HPDE6-E6E7 (cell line): Measurements from ENCODE around the gene DPP10.
"Not testable (repeated sequence)": the region's sequence is repeated elsewhere in the genome, so short reads cannot be mapped to it uniquely, and the experiment has no call there.

Experiments used
- DNase-seq: peaks from one replicate; pipeline ENCODE4 v3.0.0; 2011; ENCODE audit warnings: missing footprints; ENCODE audit errors: extremely low spot score

The DPP10 gene

DNA sequence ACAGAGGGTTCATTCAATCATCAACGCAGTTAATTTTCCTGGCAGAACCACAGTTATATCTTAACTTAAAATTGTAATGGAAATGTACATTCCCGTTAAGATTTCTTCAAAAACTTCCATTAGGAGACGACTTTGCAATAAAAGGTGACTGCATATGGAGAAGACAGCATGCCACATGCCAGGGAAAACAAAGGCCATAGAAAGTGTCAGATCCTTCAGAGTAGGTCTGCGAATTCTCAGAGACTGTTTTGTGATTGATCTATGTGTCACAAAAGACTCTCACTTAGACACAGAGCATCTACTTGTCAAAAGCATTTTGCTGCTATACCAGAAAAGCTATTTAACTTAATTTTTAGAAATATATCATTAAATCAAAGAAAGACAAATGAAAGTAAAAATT is 274.6 kb downstream of the DPP10 start:
- no peak for DNase-seq

GRCh38 chr2:114724454-114724853 is 282.0 kb downstream of the DPP10 start:
- no peak for DNase-seq

- DNase-seq: no peak
These were observed 284.6 kb downstream of the DPP10 start for GRCh38 chr2:114727012-114727411.

- DNase-seq: no peak
These were observed 285.9 kb downstream of the DPP10 start for GRCh38 chr2:114728372-114728771.

DNA sequence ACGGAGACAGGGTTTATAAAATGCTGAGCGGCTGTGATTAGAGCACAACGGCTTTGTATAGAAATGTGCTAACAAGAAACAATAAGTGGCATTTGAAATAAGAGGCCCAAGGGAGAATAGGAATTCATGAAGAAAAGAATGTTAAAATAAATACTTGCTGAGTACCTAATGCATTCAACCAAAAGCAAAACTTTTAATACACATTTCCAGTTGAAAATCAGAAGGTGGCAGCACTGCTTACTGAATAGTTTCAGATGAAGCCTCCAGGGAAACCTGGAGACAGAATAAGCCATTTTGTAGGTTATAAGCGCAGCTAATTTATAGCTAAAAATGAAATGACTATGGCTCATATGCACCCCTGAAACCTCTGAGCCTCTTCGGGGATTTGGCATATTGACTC is 286.6 kb downstream of the DPP10 start:
- DNase-seq: no peak

DNA sequence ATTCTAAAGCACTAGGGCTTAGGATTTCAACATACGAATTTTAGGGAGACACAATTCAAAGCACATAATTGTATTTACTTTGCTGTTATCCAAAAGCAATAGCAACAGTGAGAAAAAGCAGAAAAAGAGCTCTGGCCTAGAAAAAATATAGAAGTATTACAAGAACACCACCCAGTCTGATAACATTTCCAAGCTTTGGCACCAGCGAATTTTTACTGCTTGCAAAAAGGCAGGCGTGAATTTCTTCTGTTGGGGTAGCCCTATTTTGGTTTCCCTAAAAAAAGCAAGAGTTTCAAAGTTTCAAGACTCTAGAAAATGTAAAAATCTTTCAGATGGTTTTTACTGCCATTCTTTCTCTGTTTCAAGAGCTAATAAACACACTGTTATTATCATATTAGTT is 292.7 kb downstream of the DPP10 start:
- DNase-seq: no peak

DNA sequence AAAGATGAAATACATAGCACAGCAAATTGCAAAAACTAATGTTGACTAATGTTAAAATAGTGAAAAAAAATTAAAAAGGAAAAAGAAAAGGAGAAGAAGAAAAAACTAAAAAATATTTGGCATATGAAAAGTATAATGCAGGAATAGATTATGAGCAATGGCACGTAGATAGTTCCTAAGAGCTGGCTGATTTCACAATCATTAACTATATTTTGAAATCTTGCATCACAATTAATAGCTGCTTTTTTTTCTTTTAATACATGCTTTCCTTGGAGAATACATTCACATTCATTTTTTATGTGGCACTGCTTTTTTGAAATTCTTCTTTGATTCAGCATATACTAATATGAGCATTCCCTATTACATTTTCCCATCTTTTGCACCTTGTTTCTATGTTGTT is 299.8 kb downstream of the DPP10 start:
- no peak for DNase-seq

GRCh38 chr2:114745700-114746099 is 303.3 kb downstream of the DPP10 start:
- DNase-seq: no peak

DNA sequence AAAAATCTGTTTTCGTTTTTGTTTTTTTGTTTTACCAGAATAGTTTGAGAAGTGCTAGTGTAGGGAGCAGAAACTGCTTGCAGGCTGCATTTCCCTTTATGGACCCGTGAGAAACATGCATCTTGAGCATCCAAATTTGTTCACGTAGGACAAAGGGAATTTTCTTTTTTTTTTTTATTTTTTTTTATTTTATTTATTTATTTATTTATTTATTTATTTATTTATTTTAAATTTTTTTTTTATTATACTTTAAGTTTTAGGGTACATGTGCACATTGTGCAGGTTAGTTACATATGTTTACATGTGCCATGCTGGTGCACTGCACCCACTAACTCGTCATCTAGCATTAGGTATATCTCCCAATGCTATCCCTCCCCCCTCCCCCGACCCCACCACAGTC is 305.7 kb downstream of the DPP10 start:
- DNase-seq: not testable (repeated sequence)

GRCh38 chr2:114752425-114752824 is 310.0 kb downstream of the DPP10 start:
- no peak for DNase-seq

- no peak for DNase-seq
These were observed 310.7 kb downstream of the DPP10 start for GRCh38 chr2:114753145-114753544.

- DNase-seq: no peak
These were observed 312.6 kb downstream of the DPP10 start for GRCh38 chr2:114754907-114755563.

DNA sequence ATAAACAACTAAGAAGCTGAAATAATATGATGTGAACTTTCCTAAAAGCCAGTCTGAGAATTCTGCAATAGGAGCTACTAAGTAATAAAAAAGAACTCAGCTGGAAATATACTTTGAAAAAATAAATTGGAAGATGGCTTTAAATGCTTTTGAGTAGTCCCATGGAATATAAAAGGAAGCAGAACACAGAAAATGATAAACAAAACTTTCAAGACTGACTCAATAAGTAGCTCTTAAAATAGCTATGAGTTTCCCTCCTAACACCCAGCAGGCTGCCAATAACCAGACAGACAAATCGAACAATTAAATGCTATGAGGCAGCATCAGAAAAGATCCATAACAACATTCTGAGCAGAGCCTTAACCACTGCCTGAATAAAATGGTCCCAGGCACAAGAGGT is 319.9 kb downstream of the DPP10 start:
- no peak for DNase-seq

GRCh38 chr2:114762986-114763385 is 320.5 kb downstream of the DPP10 start:
- no peak for DNase-seq

DNA sequence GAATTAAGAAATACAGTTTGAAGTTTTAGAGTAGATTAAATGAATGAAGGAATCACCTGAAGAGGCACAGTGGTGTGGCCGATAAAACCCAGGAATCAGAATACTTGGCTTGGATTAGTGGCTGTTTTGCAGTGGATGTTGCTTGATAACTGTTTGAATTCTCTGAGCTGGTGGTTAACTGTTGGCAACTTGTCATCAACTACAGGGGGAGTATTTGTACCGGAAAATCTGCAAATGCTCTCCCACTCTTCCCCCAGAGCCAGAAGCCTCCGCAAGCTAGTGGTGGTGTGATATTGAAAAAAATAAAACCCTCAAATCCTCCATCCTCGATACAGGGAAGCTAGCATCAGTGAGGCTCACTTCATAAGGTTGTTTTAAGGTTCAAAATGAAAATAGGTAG is 326.7 kb downstream of the DPP10 start:
- DNase-seq: no peak

DNA sequence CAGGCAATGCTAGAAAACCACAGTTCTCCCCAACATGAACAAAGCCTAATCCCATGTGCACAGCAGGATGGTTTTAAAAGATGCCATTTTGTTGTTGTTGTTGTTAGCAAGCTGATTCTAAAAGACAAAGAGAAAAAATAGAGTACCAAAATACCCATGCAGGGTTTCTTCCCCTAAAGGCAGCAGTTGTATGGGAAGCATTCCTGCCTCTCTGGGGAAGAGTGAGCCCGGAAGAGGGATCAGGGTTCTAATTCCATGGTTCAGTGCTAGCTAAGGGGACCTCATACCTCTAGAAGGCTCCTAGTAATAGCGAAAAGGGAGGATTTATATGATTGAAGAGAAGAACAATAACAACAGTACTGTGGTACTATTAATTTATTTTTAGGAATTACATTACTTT is 327.6 kb downstream of the DPP10 start:
- DNase-seq: no peak

DNA sequence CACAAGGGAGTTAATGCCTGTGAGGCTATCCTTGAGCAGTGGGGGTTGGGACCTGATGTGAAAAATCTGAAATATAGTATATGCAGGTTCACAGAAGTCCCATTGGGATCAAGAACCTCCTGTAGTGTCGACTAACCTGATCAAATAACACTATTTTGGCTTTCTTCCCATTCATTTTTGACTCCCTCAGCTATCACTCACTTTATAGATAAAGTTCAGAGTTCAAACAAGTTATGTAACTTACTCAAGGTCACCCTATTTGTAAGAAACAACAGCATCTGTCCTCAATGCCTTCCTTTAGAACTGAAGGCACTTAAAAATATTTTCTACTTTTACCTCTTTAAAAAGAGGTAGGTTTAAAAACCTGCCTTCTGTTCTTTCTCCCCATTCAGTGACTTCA is 341.6 kb downstream of the DPP10 start:
- DNase-seq: no peak

DNA sequence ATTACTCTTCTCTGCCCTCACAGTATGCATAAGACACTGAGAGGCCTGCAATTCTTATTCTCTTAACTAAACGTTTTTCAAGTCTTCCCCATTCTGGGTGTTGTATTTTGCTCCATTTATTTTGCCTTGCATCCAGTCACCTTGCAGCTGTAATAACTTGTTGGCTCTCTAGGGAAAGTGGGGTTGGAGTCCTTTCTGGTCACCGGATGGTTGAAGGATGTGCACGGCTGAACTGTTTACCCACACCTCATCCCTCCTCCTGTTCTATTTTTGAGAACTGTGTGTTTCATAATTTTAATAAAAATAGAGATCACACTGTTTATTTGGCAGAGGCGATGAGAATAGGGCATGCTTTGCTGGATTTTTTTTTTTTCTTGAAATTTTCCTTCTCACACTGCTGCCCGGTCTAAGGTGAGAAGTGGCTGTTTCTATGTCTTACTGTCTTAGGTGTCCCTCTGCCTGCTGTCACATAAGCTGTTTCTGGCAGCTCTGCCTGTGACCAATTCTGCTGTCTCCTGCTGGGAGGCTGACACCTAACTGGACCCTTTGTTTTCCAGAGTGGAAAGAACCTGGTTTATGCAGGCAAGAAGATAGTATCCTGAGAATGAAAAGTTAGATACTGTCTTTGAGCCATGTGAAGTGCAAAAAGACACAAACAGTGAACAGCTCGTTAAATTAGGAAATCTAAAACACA is 342.6 kb downstream of the DPP10 start:
- DNase-seq: no peak

GRCh38 chr2:114786901-114787300 is 344.5 kb downstream of the DPP10 start:
- no peak for DNase-seq

GRCh38 chr2:114787486-114787885 is 345.0 kb downstream of the DPP10 start:
- no peak for DNase-seq

GRCh38 chr2:114789989-114790388 is 347.5 kb downstream of the DPP10 start:
- DNase-seq: no peak

- DNase-seq: no peak
These were observed 355.1 kb downstream of the DPP10 start for GRCh38 chr2:114797540-114797939.

DNA sequence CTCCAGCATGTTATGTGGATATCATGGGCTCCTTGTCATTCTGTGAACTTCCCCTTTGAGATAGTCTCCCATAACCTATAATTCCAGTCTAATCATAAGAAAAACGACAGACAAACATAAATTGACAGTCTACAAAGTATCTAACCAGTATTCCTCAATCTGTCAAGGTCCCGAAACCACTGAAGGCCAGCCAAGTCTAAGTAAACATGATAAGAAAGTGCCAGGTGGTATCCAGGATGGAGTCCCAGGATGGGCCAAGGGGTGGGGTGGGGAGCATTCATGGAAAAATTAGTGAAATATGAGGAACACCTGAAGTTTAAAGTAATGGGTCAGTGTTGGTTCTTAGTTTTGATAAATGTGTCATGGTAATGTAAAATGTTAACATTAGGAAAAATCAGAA is 355.5 kb downstream of the DPP10 start:
- no peak for DNase-seq

GRCh38 chr2:114800371-114800770 is 357.9 kb downstream of the DPP10 start:
- no peak for DNase-seq
